ENCODE results near the gene TMEM138.
"Not testable (repeated sequence)": the region's sequence is repeated elsewhere in the genome, so short reads cannot be mapped to it uniquely, and the experiment has no call there.

The TMEM138 gene

GRCh38 chr11:61378713-61379313, 16.6 kb downstream of the TMEM138 start:
- TF ChIP-seq, protein P1, sequence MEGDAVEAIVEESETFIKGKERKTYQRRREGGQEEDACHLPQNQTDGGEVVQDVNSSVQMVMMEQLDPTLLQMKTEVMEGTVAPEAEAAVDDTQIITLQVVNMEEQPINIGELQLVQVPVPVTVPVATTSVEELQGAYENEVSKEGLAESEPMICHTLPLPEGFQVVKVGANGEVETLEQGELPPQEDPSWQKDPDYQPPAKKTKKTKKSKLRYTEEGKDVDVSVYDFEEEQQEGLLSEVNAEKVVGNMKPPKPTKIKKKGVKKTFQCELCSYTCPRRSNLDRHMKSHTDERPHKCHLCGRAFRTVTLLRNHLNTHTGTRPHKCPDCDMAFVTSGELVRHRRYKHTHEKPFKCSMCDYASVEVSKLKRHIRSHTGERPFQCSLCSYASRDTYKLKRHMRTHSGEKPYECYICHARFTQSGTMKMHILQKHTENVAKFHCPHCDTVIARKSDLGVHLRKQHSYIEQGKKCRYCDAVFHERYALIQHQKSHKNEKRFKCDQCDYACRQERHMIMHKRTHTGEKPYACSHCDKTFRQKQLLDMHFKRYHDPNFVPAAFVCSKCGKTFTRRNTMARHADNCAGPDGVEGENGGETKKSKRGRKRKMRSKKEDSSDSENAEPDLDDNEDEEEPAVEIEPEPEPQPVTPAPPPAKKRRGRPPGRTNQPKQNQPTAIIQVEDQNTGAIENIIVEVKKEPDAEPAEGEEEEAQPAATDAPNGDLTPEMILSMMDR (IDR thresholded peaks at IDR 0.05; ENCODE audit: low read depth, low read length, missing control alignments) = no peak
- no peak overlapping the region for H3K4me3 ChIP-seq (ENCODE audit: low read depth, low read length)
- in situ Hi-C loops (cut with HindIII; ENCODE audit: low sequenced_read_pairs) = no loop called here
- DNase-seq (ENCODE audit: low read depth) = peak; percentile 80

DNA sequence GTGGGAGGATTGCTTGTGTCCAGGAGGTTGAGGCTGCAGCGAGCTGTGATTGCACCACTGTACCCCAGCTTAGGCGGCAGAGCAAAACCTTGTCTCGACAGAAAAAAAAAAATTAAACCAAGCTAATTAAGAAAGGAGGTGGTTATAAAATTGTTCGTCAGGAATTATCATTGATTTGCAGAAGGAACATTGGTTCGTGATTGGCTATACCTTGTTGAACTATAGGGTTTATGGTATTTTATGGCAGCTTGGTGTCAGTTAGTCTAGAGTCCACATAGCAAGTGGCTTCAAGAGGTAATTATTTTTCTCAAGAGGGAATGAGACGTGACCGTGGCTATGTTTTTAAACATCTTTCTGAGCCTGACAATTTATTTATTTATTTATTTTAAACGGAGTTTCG, 18.7 kb downstream of the TMEM138 start:
- in situ Hi-C loops (cut with HindIII; ENCODE audit: low sequenced_read_pairs) = no loop called here
- no peak for DNase-seq (ENCODE audit: low read depth)
- no peak overlapping the region for H3K4me3 ChIP-seq (ENCODE audit: low read depth, low read length)
- TF ChIP-seq, protein P1 (IDR thresholded peaks at IDR 0.05; ENCODE audit: low read depth, low read length, missing control alignments) = no peak

- in situ Hi-C loops (cut with HindIII; ENCODE audit: low sequenced_read_pairs); H3K4me3 ChIP-seq (ENCODE audit: low read depth, low read length); DNase-seq (ENCODE audit: low read depth): not testable (repeated sequence)
Measured at GRCh38 chr11:61383859-61384258, 21.7 kb downstream of the TMEM138 start.

DNA sequence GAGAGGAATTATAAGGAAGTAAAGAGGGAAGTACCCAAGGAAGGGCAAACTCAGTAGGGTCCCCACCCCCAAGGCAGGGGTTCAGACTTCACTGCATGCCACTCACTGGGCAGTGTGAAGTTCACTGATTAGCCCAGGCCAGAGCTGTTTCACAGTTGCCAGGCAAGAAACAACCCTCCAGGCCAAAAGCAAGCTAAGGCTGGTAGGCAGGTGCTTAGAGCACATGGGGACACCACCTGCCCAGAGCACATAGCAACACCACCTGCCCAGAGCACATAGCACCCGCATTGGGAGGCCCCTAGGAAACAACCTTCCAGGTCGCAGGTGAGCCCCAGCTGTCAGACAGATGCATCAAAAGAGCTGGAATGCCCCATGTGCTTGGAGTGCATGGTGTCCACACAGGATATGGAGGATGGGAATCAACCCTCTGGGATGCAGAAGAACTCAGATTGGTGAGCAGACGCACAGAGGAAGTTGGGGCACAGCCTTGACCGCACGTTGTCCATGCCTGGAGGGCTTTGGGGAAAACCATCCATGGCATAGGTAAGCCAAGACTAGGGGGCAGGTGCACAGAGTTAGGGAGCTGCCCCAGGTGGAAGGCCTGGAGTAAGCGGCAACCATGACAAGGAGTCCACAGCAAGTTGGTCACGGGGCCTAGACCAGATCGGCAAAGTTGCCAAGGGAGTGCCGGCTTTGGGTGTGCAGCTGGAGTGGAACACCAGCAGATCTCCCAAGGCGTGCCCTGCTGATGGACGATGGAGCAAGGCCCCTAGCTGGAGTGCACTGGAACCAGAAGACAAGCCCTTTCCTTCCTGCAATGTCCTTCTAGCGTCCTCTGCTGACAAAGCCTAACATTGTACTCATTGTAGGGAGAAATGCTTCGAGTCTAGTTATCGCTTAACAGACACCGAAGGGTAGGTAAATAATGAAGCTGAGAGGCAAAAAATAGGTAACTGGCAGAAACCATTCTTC, 22.4 kb downstream of the TMEM138 start:
- DNase-seq (ENCODE audit: low read depth) = no peak
- in situ Hi-C loops (cut with HindIII; ENCODE audit: low sequenced_read_pairs) = no loop called here
- TF ChIP-seq, protein P1 (IDR thresholded peaks at IDR 0.05; ENCODE audit: low read depth, low read length, missing control alignments) = peak; percentile 24
- no peak overlapping the region for H3K4me3 ChIP-seq (ENCODE audit: low read depth, low read length)

- H3K4me3 ChIP-seq (ENCODE audit: low read depth, low read length) = no peak overlapping the region
- TF ChIP-seq, protein P1 (IDR thresholded peaks at IDR 0.05; ENCODE audit: low read depth, low read length, missing control alignments) = no peak
- in situ Hi-C loops (cut with HindIII; ENCODE audit: low sequenced_read_pairs) = no loop called here
- DNase-seq (ENCODE audit: low read depth) = no peak
Measured at GRCh38 chr11:61390161-61390560, 28.0 kb downstream of the TMEM138 start.

DNA sequence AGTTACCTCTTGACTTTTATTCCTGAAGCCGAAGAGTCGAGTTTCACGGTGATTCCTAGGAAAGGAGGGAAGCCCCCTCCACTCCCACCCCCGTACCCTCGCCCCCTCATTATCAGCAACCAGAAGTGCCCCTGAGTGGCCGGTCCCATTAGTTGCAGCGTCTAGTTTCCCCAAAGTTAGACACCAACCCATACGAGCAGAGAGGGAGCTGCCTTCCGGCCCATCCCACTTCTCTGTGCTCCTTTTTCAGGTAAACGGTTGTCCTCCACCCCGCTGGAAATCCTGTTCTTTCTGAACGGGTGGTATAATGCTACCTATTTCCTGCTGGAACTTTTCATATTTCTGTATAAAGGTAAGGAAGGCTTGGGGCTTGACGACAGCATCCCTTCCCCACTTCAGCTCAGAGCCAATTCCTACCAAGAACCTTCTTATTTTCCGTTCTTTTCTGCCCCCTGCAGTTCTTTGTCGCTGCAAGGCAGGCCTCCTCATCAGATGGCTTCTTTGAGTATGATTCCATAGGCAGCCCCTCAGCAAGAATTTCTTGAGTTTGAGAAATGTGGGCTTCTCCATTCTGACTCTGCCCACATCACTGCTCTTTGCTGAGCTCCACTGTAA, 30.9 kb downstream of the TMEM138 start:
- no peak for DNase-seq (ENCODE audit: low read depth)
- in situ Hi-C loops (cut with HindIII; ENCODE audit: low sequenced_read_pairs) = no loop called here
- TF ChIP-seq, protein P1 (IDR thresholded peaks at IDR 0.05; ENCODE audit: low read depth, low read length, missing control alignments) = peak; percentile 20
- H3K4me3 ChIP-seq (ENCODE audit: low read depth, low read length) = peak overlapping the region; percentile 73
